Fibroblast of villous mesenchyme (primary cell): Measurements from ENCODE around the gene MMP25. TPM values are rescaled to one million over a fixed set of nuclear protein-coding genes. Genes with fewer than 3 reads are reported as not detected.
"Not testable (repeated sequence)": the region's sequence is repeated elsewhere in the genome, so short reads cannot be mapped to it uniquely, and the experiment has no call there.

Source experiments
- DNase-seq: peaks from one replicate; pipeline ENCODE4 v3.0.0-alpha.2; 2010; ENCODE audit warnings: low read depth
- H3K4me3 ChIP-seq: 2 replicates; pipeline ENCODE4 v1.5.1; 2011; ENCODE audit warnings: low read depth, mild to moderate bottlenecking, low read length
- total RNA-seq: library from RNA; depleted of rRNA; stranded (reverse); fragments of >200 nt; gene quantifications from 2 replicates; pipeline ENCODE4 v1.2.3, GENCODE V29; 2012
- TF ChIP-seq, protein P1 (sequence below): IDR thresholded peaks from 2 replicates; pipeline ENCODE4 v1.5.1; 2012; ENCODE audit warnings: low read depth, mild to moderate bottlenecking, low read length; ENCODE audit not compliant: insufficient read depth

MMP25 gene
- total RNA-seq, 1 donor: under 0.01 TPM

- TF ChIP-seq, protein P1, sequence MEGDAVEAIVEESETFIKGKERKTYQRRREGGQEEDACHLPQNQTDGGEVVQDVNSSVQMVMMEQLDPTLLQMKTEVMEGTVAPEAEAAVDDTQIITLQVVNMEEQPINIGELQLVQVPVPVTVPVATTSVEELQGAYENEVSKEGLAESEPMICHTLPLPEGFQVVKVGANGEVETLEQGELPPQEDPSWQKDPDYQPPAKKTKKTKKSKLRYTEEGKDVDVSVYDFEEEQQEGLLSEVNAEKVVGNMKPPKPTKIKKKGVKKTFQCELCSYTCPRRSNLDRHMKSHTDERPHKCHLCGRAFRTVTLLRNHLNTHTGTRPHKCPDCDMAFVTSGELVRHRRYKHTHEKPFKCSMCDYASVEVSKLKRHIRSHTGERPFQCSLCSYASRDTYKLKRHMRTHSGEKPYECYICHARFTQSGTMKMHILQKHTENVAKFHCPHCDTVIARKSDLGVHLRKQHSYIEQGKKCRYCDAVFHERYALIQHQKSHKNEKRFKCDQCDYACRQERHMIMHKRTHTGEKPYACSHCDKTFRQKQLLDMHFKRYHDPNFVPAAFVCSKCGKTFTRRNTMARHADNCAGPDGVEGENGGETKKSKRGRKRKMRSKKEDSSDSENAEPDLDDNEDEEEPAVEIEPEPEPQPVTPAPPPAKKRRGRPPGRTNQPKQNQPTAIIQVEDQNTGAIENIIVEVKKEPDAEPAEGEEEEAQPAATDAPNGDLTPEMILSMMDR: no peak
- DNase-seq: no peak
- no peak overlapping the region for H3K4me3 ChIP-seq
These were observed 4.6 kb downstream of the MMP25 start for GRCh38 chr16:3051009-3051408.

GRCh38 chr16:3051494-3051893 lies 5.1 kb downstream of the MMP25 start:
- no peak for DNase-seq
- TF ChIP-seq, protein P1: no peak
- no peak overlapping the region for H3K4me3 ChIP-seq

DNA sequence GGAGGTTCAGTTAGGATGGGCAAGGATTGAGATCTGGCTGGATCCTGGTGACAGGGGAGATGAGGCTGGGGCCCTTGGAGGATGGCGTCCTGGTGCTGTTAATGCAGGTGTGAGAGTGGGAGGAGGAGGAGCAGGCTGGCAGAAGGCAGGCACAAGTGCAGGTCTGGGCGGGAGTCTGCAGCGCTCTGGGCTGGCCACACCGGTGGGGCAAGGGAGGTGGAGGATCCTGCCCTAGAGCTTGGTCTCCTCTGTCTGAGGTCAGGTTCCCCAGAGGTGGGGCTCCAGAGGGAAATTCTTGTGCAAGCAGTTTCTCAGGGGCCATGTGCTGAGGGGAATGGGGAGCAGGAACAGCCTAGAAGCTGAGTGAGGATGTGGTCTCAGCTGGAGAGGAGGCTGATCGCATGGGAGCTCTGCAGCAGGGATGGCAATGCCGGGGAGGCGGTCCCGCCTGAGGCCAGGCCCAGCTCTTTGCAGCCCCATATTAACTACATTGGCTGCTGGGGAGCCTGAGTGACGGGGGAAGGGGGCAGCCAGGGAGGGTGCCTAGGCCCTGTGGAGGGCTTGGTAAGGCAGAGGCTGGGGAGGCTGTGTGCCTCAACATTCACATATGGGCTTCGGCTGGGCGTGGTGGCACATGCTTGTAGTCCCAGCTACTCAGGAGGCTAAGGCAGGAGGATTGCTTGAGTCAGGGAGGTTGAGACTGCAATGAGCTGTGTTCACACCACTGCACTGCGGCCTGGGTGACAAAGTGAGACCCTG lies 6.4 kb downstream of the MMP25 start:
- DNase-seq, H3K4me3 ChIP-seq: not testable (repeated sequence)

GRCh38 chr16:3053330-3053710 lies 7.0 kb downstream of the MMP25 start:
- H3K4me3 ChIP-seq, DNase-seq: not testable (repeated sequence)

DNA sequence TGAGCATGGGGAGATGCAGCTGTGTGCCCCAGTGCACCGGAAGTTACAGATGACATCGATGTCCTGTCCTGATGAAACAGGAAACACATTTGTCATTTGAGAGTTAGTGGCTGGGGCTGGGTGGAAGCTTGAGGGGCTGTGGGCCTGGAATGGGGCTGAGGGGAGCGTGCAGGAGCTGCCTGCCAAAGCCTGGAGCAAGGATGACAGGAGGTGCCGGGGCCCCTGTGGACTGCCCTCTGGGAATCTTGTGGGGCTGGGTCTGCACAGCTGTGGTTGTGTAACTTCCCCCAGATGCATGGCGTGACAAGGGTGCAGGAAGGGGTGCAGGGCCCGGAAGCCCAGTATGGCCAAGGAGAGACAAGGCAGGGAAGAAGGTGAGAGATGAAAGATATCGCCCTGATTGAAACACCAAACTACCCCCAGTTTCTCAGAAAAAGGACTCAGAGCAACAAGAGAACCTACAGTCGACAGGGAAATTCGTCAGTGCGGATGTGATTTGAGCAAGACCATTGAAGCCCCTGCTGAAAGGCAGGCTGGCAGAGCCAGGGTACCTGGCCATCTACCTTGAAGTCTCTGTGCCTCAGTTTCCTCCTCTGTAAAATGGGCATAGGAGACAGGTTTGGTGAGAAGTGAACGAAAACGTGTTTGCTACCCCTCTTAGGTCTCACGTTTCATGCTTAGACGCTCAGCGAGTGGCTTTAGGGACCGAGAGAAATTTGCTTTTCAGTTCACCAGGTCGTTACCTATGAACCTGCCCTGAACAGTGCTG lies 8.8 kb downstream of the MMP25 start:
- TF ChIP-seq, protein P1: no peak

DNA sequence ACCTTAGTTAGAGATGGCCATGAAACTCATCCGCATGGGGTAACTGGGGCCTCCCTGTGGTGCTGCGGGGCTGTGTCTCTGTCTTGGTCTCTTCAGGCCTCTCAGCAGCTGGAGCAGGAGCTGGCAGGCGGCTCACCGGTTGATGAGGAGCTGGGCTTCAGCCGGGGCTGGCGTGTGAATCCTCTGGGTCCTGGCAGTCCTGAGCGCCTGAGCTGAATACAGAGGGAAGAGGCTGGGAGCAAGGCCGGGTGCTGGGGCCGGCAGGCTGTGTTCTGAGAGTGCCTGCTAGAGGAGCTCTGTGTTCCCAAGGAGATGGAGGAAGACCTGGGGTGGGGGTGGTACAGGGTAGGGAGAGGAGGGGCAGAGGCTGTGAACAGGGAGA lies 9.4 kb downstream of the MMP25 start:
- DNase-seq, H3K4me3 ChIP-seq: not testable (repeated sequence)

More for the DNA sequence above, 8.8 kb downstream of the MMP25 start:
- DNase-seq: no peak
- H3K4me3 ChIP-seq: no peak overlapping the region

DNA sequence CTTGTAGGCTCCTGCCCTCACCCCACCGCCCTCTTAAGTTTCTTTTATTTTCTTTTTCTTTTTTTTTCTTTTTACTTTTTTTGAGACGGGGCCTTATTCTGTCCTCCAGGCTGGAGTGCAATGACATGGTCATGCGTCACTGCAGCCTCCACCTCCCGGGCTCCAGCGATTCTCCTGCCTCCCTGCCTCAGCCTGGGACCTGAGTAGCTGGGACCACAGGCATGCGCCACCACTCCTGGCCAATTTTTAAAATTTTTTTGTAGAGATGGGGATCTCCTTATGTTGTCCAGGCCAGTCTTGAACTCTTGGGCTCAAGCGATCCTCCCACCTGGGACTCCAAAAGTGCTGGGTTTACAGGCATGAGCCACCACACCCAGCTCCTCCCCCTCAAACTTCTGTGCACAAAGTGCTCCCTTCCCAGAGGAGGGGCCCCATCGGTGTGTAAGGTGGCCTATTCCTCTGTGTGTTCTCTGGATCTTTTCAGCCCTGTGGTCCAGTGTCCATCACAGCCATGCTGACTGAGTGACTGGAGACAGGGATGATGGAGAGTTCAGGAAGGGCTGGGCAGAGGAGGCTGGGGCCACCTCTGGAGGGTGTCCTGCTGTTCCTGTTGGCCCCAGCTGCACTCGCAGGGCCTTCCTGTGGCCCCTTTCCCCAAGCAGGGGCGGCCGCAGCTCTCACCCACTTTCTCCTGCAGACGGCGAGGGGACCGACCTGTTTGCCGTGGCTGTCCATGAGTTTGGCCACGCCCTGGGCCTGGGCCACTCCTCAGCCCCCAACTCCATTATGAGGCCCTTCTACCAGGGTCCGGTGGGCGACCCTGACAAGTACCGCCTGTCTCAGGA lies 10.2 kb downstream of the MMP25 start:
- no peak for DNase-seq
- TF ChIP-seq, protein P1: no peak
- H3K4me3 ChIP-seq: no peak overlapping the region
